K562 (cell line): ENCODE measurements around the gene LRRC61. TPM values are rescaled to one million over a fixed set of nuclear protein-coding genes. Genes with fewer than 3 reads are reported as not detected.
A peak's percentile ranks its signal among the peaks of the same experiment; 100 is the strongest.

Experiments
- CBFB ChIP-seq: sonication (generic); formaldehyde crosslinking; IDR thresholded peaks from 2 replicates; pipeline ENCODE4 v1.4.0; 2020; ENCODE audit warnings: mild to moderate bottlenecking, missing genetic modification reagents
- CTCF ChIP-seq, 3 experiments: IDR thresholded peaks in 2 of 3; conservative IDR thresholded peaks in 1 of 3; 2 replicates each; pipeline ENCODE4 v1.5.1; 2011 to 2012; ENCODE audit warnings: low read length in 3 of 3, mild to moderate bottlenecking in 3 of 3, control low read depth in 2 of 3, improper control_type of control experiment in 1 of 3, inconsistent platforms in 1 of 3, low read depth in 1 of 3, mixed read lengths in 1 of 3, moderate library complexity in 1 of 3; ENCODE audit not compliant: insufficient read depth in 2 of 3
- EHMT2 ChIP-seq: fragments of 450-650 bp; IDR thresholded peaks from 2 replicates; pipeline ENCODE4 v1.6.1; 2018; ENCODE audit warnings: antibody characterized with exemption
- FOXA3 ChIP-seq, 2 experiments: fragments of 450-650 bp in 1 of 2; sonication (generic) in 1 of 2; formaldehyde crosslinking; IDR thresholded peaks in 1 of 2; conservative IDR thresholded peaks in 1 of 2; 2 replicates each; pipeline versions ENCODE4 v1.4.0 to v1.8.0; 2020 to 2022; ENCODE audit warnings: mild to moderate bottlenecking in 2 of 2, missing genetic modification reagents in 1 of 2
- FOXM1 ChIP-seq, 2 experiments: fragments of 450-650 bp in 1 of 2; sonication (generic) in 1 of 2; formaldehyde crosslinking in 1 of 2; IDR thresholded peaks; 2 replicates each; pipeline versions ENCODE4 v1.6.1 to v1.9.0; 2017 to 2022; ENCODE audit warnings: low read depth in 2 of 2, mild to moderate bottlenecking in 2 of 2, missing genetic modification reagents in 1 of 2, moderate library complexity in 1 of 2
- GATAD2A ChIP-seq: fragments of 450-650 bp; IDR thresholded peaks from 2 replicates; pipeline ENCODE4 v1.6.1; 2017
- GTF3C2 ChIP-seq: IDR thresholded peaks from 3 replicates; pipeline ENCODE4 v1.6.1; 2011; ENCODE audit warnings: borderline replicate concordance, mild to moderate bottlenecking, moderate library complexity; ENCODE audit not compliant: insufficient read length; ENCODE audit errors: extremely low read depth
- HDAC1 ChIP-seq, 2 experiments: fragments of 450-650 bp; IDR thresholded peaks; 2 replicates each; pipeline ENCODE4 v1.6.1; 2016 to 2017; ENCODE audit warnings: inconsistent platforms in 1 of 2, mild to moderate bottlenecking in 1 of 2, moderate library complexity in 1 of 2
- HMGXB4 ChIP-seq: sonication (generic); formaldehyde crosslinking; IDR thresholded peaks from 2 replicates; pipeline ENCODE4 v1.8.1; 2023; ENCODE audit warnings: mild to moderate bottlenecking, missing genetic modification reagents
- JUNB ChIP-seq: fragments of 450-650 bp; formaldehyde crosslinking; conservative IDR thresholded peaks from 2 replicates; pipeline ENCODE4 v1.4.0; 2020; ENCODE audit warnings: mild to moderate bottlenecking
- JUND ChIP-seq, 2 experiments: IDR thresholded peaks; 2 replicates in 1 of 2; 3 replicates in 1 of 2; pipeline ENCODE4 v1.6.1; 2011; ENCODE audit warnings: borderline replicate concordance in 2 of 2, low read depth in 2 of 2, low read length in 2 of 2, improper control_type of control experiment in 1 of 2, missing biosample characterization in 1 of 2, missing genetic modification characterization in 1 of 2, missing genetic modification reagents in 1 of 2
- NONO ChIP-seq, 2 experiments: fragments of 200-400 bp in 1 of 2; fragments of 450-650 bp in 1 of 2; formaldehyde crosslinking in 1 of 2; IDR thresholded peaks; 2 replicates each; pipeline ENCODE4 v1.6.1; 2017; ENCODE audit warnings: low read depth in 2 of 2, mild to moderate bottlenecking in 2 of 2, moderate library complexity in 2 of 2, low read length in 1 of 2
- OTX1 ChIP-seq: fragments of 450-650 bp; formaldehyde crosslinking; IDR thresholded peaks from 2 replicates; pipeline ENCODE4 v1.4.0; 2022; ENCODE audit warnings: mild to moderate bottlenecking
- SP1 ChIP-seq: sonication (generic); formaldehyde crosslinking; IDR thresholded peaks from 2 replicates; pipeline ENCODE4 v1.8.1; 2022; ENCODE audit warnings: mild to moderate bottlenecking, missing genetic modification reagents
- THRB ChIP-seq: fragments of 450-650 bp; formaldehyde crosslinking; conservative IDR thresholded peaks from 2 replicates; pipeline ENCODE4 v1.4.0; 2022; ENCODE audit warnings: mild to moderate bottlenecking, missing genetic modification characterization
- TSC22D4 ChIP-seq: fragments of 450-650 bp; IDR thresholded peaks from 2 replicates; pipeline ENCODE4 v1.6.1; 2016; ENCODE audit warnings: missing genetic modification characterization, missing biosample characterization, control low read depth
- ZNF143 ChIP-seq: sonication (generic); formaldehyde crosslinking; IDR thresholded peaks from 2 replicates; pipeline ENCODE4 v1.9.0; 2022; ENCODE audit warnings: mild to moderate bottlenecking, missing genetic modification reagents
- ZNF707 ChIP-seq: fragments of 250-450 bp; sonication (Bioruptor Pico); conservative IDR thresholded peaks from 2 replicates; pipeline ENCODE4 v1.8.0; 2022; ENCODE audit warnings: inconsistent platforms, mild to moderate bottlenecking, moderate library complexity
- polyA plus RNA-seq, 8 experiments: library from polyadenylated mRNA; depleted of rRNA in 4 of 8; stranded (reverse) in 5 of 8; unstranded in 3 of 8; fragments of >200 nt; fragmentation: Nextera tagmentation in 2 of 8; fragmentation: Illumina TruSeq in 1 of 8; extraction: Ambion mirVana in 2 of 8; extraction: Trizol in 1 of 8; gene quantifications; 2 replicates each; pipeline versions ENCODE4 v1.2.1 to v1.2.3, GENCODE V29; 2011 to 2014; ENCODE audit warnings: inconsistent platforms in 1 of 8, missing spikeins in 1 of 8
- total RNA-seq, 7 experiments: library from RNA; depleted of rRNA in 6 of 7; stranded (reverse); fragments of >200 nt in 6 of 7; fragmentation: Illumina TruSeq in 2 of 7; extraction: Trizol in 2 of 7; gene quantifications; 2 replicates each; pipeline versions ENCODE4 v1.2.1 to v1.2.3, GENCODE V29; 2011 to 2021; ENCODE audit warnings: low replicate concordance in 1 of 7

Gene LRRC61
- total and polyA plus RNA-seq, 9 of the 15 experiments (the other 6 are each of a cell fraction or from before 2014, with no cell fraction given), result 1.3 to 55.2 (median 35.2) TPM

GRCh38 chr7:150359622-150360362 is 36.6 kb downstream of the LRRC61 start (continued):
- TF ChIP-seq JUND (IDR thresholded peaks at IDR 0.05; ENCODE audit: borderline replicate concordance, low read depth, low read length) (peak; percentile 39; the same call in 1 of the 2 replicates), JUND (tag; IDR thresholded peaks at IDR 0.05; ENCODE audit: borderline replicate concordance, low read depth, low read length) (peak; percentile 85; the same call in 1 of the 3 replicates), GATAD2A (peak; percentile 45; the same call in 1 of the 2 replicates), SP1 (CRISPR knock-in tag) (0 out of 2 replicates have a peak, but pooled peaks have one; percentile 40), OTX1 (peak; percentile 96), THRB (CRISPR knock-in tag) (peak; percentile 95), JUNB (no peak), ZNF143 (CRISPR knock-in tag) (no peak), CBFB (peak; percentile 86; the same call in 1 of the 2 replicates), EHMT2 (peak; percentile 67), HDAC1 (IDR thresholded peaks at IDR 0.05) (peak; percentile 9 to 48; a peak in 2 of 4 replicates), TSC22D4 (tag) (peak; percentile 29; the same call in 1 of the 2 replicates), FOXM1 (IDR thresholded peaks at IDR 0.05; ENCODE audit: low read depth) (no peak), FOXM1 (CRISPR knock-in tag; IDR thresholded peaks at IDR 0.05; ENCODE audit: low read depth) (no peak), FOXA3 (CRISPR knock-in tag; conservative IDR thresholded peaks at IDR 0.05 in 1 of 2, IDR thresholded peaks at IDR 0.05 in 1 of 2) (peak in 1 of 2 experiments; percentile 37; a peak in 1 of 4 replicates), NONO (IDR thresholded peaks at IDR 0.05; ENCODE audit: low read depth in 2 of 2, low read length in 1 of 2) (no peak), HMGXB4 (CRISPR knock-in tag) (no peak), GTF3C2 (no peak), ZNF707 (CRISPR knock-in tag) (no peak), CTCF (IDR thresholded peaks at IDR 0.05 in 2 of 3, conservative IDR thresholded peaks at IDR 0.05 in 1 of 3; ENCODE audit: insufficient read depth in 2 of 3, low read depth in 1 of 3, low read length in 3 of 3) (no peak)
